GM23338 (cell line): Measurements from ENCODE around the gene CUX1. TPM values are rescaled to one million over a fixed set of nuclear protein-coding genes. Genes with fewer than 3 reads are reported as not detected.
"Not testable (repeated sequence)": the region's sequence is repeated elsewhere in the genome, so short reads cannot be mapped to it uniquely, and the experiment has no call there.

Experiments
- ATAC-seq: fragments of 200-7000 bp; cut with Tn5 transposase; 3 replicates; pipeline ENCODE4 v1.9.1; 2020
- DNase-seq: peaks from one replicate; pipeline ENCODE4 v3.0.0-alpha.2; 2015; ENCODE audit warnings: low spot score
- H2AFZ ChIP-seq: fragments of 200-600 bp; sonication (generic); 2 replicates; pipeline ENCODE4 v1.8.0; 2016; ENCODE audit warnings: antibody characterized with exemption, mild to moderate bottlenecking, moderate library complexity
- H3F3A ChIP-seq: fragments of 200-600 bp; sonication (generic); replicated peaks from 2 replicates; pipeline ENCODE4 v1.8.0; 2017; ENCODE audit warnings: antibody characterized with exemption, mixed run types, low read depth
- H3K27ac ChIP-seq: fragments of 200-600 bp; sonication (generic); 2 replicates; pipeline ENCODE4 v1.6.1; 2016; ENCODE audit warnings: low read depth
- H3K27me3 ChIP-seq: fragments of 200-600 bp; sonication (generic); 2 replicates; pipeline ENCODE4 v1.8.0; 2016; ENCODE audit warnings: mild to moderate bottlenecking, mixed run types, moderate library complexity; ENCODE audit not compliant: insufficient read depth
- H3K36me3 ChIP-seq: fragments of 200-600 bp; sonication (generic); 2 replicates; pipeline ENCODE4 v1.8.0; 2016; ENCODE audit warnings: mild to moderate bottlenecking; ENCODE audit not compliant: insufficient read depth
- H3K4me1 ChIP-seq: fragments of 200-600 bp; sonication (generic); 2 replicates; pipeline ENCODE4 v1.8.0; 2016; ENCODE audit warnings: mild to moderate bottlenecking, moderate library complexity; ENCODE audit not compliant: insufficient read depth
- H3K4me2 ChIP-seq: fragments of 200-600 bp; sonication (generic); 2 replicates; pipeline ENCODE4 v1.7.1; 2017; ENCODE audit warnings: mixed run types
- H3K4me3 ChIP-seq: fragments of 200-600 bp; sonication (generic); 2 replicates; pipeline ENCODE4 v1.6.1; 2016; ENCODE audit warnings: mixed run types
- H3K79me2 ChIP-seq: fragments of 200-600 bp; sonication (generic); replicated peaks from 2 replicates; pipeline ENCODE4 v1.8.0; 2017; ENCODE audit warnings: mild to moderate bottlenecking; ENCODE audit not compliant: insufficient read depth
- H3K9me2 ChIP-seq: fragments of 200-600 bp; sonication (generic); 2 replicates; pipeline ENCODE4 v1.8.0; 2017; ENCODE audit not compliant: insufficient read depth
- H4K20me1 ChIP-seq: fragments of 200-600 bp; sonication (generic); replicated peaks from 2 replicates; pipeline ENCODE4 v1.8.0; 2017; ENCODE audit warnings: mild to moderate bottlenecking; ENCODE audit not compliant: insufficient read depth
- H3K27ac Mint-ChIP-seq: 2 replicates; pipeline ENCODE4 v1.8.0; 2020; ENCODE audit warnings: inconsistent platforms, mild to moderate bottlenecking, moderate library complexity, mixed read lengths
- H3K27me3 Mint-ChIP-seq: 3 replicates; pipeline ENCODE4 v1.8.0; 2022; ENCODE audit warnings: low read depth, mild to moderate bottlenecking, moderate library complexity, mixed read lengths, inconsistent platforms; ENCODE audit not compliant: insufficient read depth, poor library complexity
- H3K36me3 Mint-ChIP-seq: 3 replicates; pipeline ENCODE4 v1.8.0; 2021; ENCODE audit warnings: low read depth, mild to moderate bottlenecking, inconsistent platforms, moderate library complexity, mixed read lengths
- H3K4me1 Mint-ChIP-seq: 3 replicates; pipeline ENCODE4 v1.8.0; 2020; ENCODE audit warnings: mild to moderate bottlenecking, inconsistent platforms, mixed read lengths
- H3K4me3 Mint-ChIP-seq: 3 replicates; pipeline ENCODE4 v1.8.0; 2021; ENCODE audit warnings: moderate library complexity, mild to moderate bottlenecking, inconsistent platforms, mixed read lengths
- H3K9me3 Mint-ChIP-seq: 3 replicates; pipeline ENCODE4 v1.8.0; 2020; ENCODE audit warnings: moderate library complexity, mild to moderate bottlenecking, inconsistent platforms, mixed read lengths
- ETS1 ChIP-seq: IDR thresholded peaks from 2 replicates; pipeline ENCODE4 v1.6.1; 2016; ENCODE audit warnings: antibody characterized with exemption
- EZH2phosphoT487 ChIP-seq: fragments of 200-600 bp; sonication (generic); IDR thresholded peaks from one replicate; pipeline ENCODE4 v1.8.1; 2018; ENCODE audit warnings: antibody characterized with exemption; ENCODE audit not compliant: unreplicated experiment
- REST ChIP-seq: IDR thresholded peaks from one replicate; pipeline ENCODE4 v1.6.1; 2018; ENCODE audit warnings: antibody characterized with exemption; ENCODE audit not compliant: unreplicated experiment
- STAT1 ChIP-seq: IDR thresholded peaks from one replicate; pipeline ENCODE4 v1.6.1; 2016; ENCODE audit warnings: antibody characterized with exemption; ENCODE audit not compliant: unreplicated experiment
- ZNF114 ChIP-seq: fragments of 250-450 bp; sonication (Bioruptor Pico); IDR thresholded peaks from 2 replicates; pipeline ENCODE4 v1.5.0; 2020; ENCODE audit warnings: mild to moderate bottlenecking, moderate library complexity
- ZNF462 ChIP-seq: fragments of 250-450 bp; sonication (Bioruptor Pico); IDR thresholded peaks from 2 replicates; pipeline ENCODE4 v1.5.0; 2020; ENCODE audit warnings: mild to moderate bottlenecking, moderate library complexity
- polyA plus RNA-seq: library from polyadenylated mRNA; unstranded; fragments of >200 nt; fragmentation: Nextera tagmentation; extraction: Ambion mirVana; gene quantifications from 2 replicates; pipeline ENCODE4 v1.2.1, GENCODE V29; 2016
- total RNA-seq: library from RNA; depleted of rRNA; stranded (reverse); fragments of >200 nt; shearing (Covaris generic); gene quantifications from 2 replicates; pipeline ENCODE4 v1.2.3, GENCODE V29; 2014

Gene CUX1
- total and polyA plus RNA-seq, 2 experiments from 2014 or later: 49.9 to 64.0 TPM

GRCh38 chr7:101829821-101830220 lies 12.4 kb downstream of the CUX1 start:
- Mint-ChIP-seq H3K9me3 (0 out of 3 replicates have a peak, but pooled peaks cover under 1% of the 10 kb centered on the region), H3K27me3 (peaks cover 11% of the 10 kb centered on the region), H3K36me3 (peaks cover 12% of the 10 kb centered on the region), H3K4me1 (peaks cover 50% of the 10 kb centered on the region), H3K27ac (no peak overlapping the region; the same call in 1 of the 2 replicates), H3K4me3 (no peak overlapping the region)
- Histone ChIP-seq H3K4me2 (no peak overlapping the region), H2AFZ (no peak overlapping the region), H3K27me3 (no peaks in the 10 kb centered on the region), H3K4me1 (peaks cover 35% of the 10 kb centered on the region), H3K36me3 (no peaks in the 10 kb centered on the region), H3K4me3 (no peak overlapping the region), H3F3A (0 out of 2 replicates have a peak, but pooled peaks cover 6% of the 10 kb centered on the region), H3K27ac (no peak overlapping the region), H3K9me2 (no peaks in the 10 kb centered on the region), H3K79me2 (peaks cover 100% of the 10 kb centered on the region), H4K20me1 (peaks cover 66% of the 10 kb centered on the region)
- DNase-seq: no peak
- TF ChIP-seq ZNF462 (CRISPR knock-in tag) (no peak), ETS1 (no peak), REST (no peak), EZH2phosphoT487 (no peak), ZNF114 (CRISPR knock-in tag) (no peak), STAT1 (no peak)
- ATAC-seq: no peak

GRCh38 chr7:101831396-101831795 lies 14.0 kb downstream of the CUX1 start:
- not testable (repeated sequence) for H3F3A ChIP-seq, H3K27ac ChIP-seq, H3K36me3 ChIP-seq, H3K4me2 ChIP-seq, H3K9me3 Mint-ChIP-seq, H2AFZ ChIP-seq, H3K4me3 Mint-ChIP-seq, DNase-seq, H3K9me2 ChIP-seq, H3K27ac Mint-ChIP-seq, H3K27me3 Mint-ChIP-seq, H3K4me3 ChIP-seq, ATAC-seq, H3K27me3 ChIP-seq
- Histone ChIP-seq H3K79me2 (peaks cover 100% of the 10 kb centered on the region), H4K20me1 (peaks cover 65% of the 10 kb centered on the region), H3K4me1 (peaks cover 20% of the 10 kb centered on the region)
- Mint-ChIP-seq H3K4me1 (peaks cover 34% of the 10 kb centered on the region), H3K36me3 (peaks cover 17% of the 10 kb centered on the region)
